Kasumi-1 (cell line): ENCODE measurements around the gene TM7SF3.

ENCODE experiments used
- DNase-seq, 2 experiments: peaks; one replicate each; lab custom pipeline; 2025; lab: John Stamatoyannopoulos, UW

The TM7SF3 gene

GRCh38 chr12:26928661-26929060 lies 85.5 kb downstream of the TM7SF3 start:
- DNase-seq: no peak
